RPMI7951 (cell line): Measurements from ENCODE around the gene CD79B. TPM values are rescaled to one million over a fixed set of nuclear protein-coding genes. Genes with fewer than 3 reads are reported as not detected.

ENCODE experiments used
- DNase-seq: peaks from one replicate; pipeline ENCODE4 v3.0.0-alpha.2; 2012; ENCODE audit warnings: low read depth
- total RNA-seq: library from RNA; depleted of rRNA; stranded (reverse); fragments of >200 nt; shearing (Covaris generic); gene quantifications from 2 replicates; pipeline ENCODE4 v1.2.3, GENCODE V29; 2014; rRNA removed

Gene CD79B
- total RNA-seq = 0.20 TPM in 1 of 2 replicates, not detected in the other

GRCh38 chr17:63931981-63932561 is at the start of gene CD79B:
TSS of gene CD79B (minus strand) at chr17:63932331. CDS start at chr17:63932261, 70 bp downstream.
- no peak for DNase-seq

- DNase-seq = no peak
These were observed 46.4 kb upstream of the CD79B start for GRCh38 chr17:63978272-63979200.

GRCh38 chr17:63976702-63977101 is 44.6 kb upstream of the CD79B start:
- no peak for DNase-seq

GRCh38 chr17:63975541-63976092 is 43.5 kb upstream of the CD79B start:
- DNase-seq = no peak

- DNase-seq = peak; percentile 68
These were observed 42.6 kb upstream of the CD79B start for GRCh38 chr17:63974594-63975192.

- peak; percentile 58 for DNase-seq
These were observed 41.9 kb upstream of the CD79B start for GRCh38 chr17:63973930-63974593.

- DNase-seq = no peak
These were observed 41.1 kb upstream of the CD79B start for GRCh38 chr17:63973247-63973646.

GRCh38 chr17:63972796-63973195 is 40.7 kb upstream of the CD79B start, which contains the start of gene SCN4A:
TSS of gene SCN4A (minus strand) at chr17:63972918. CDS start at chr17:63972841, 77 bp downstream.
- no peak for DNase-seq

GRCh38 chr17:63969278-63969677 is 37.1 kb upstream of the CD79B start:
- DNase-seq = no peak

GRCh38 chr17:63967953-63968352 is 35.8 kb upstream of the CD79B start:
- peak; percentile 59 for DNase-seq

GRCh38 chr17:63966646-63967264 is 34.6 kb upstream of the CD79B start:
- no peak for DNase-seq

GRCh38 chr17:63963123-63963522 is 31.0 kb upstream of the CD79B start:
- no peak for DNase-seq

GRCh38 chr17:63962298-63962744 is 30.2 kb upstream of the CD79B start:
- DNase-seq = no peak

GRCh38 chr17:63961355-63962212 is 29.5 kb upstream of the CD79B start:
- peak; percentile 54 for DNase-seq

- DNase-seq = no peak
These were observed 28.3 kb upstream of the CD79B start for GRCh38 chr17:63960430-63960829.

GRCh38 chr17:63960006-63960405 is 27.9 kb upstream of the CD79B start:
- DNase-seq = no peak

GRCh38 chr17:63956296-63956920 is 24.3 kb upstream of the CD79B start:
- DNase-seq = peak; percentile 7

- no peak for DNase-seq
These were observed 23.7 kb upstream of the CD79B start for GRCh38 chr17:63955791-63956190.

- DNase-seq = no peak
These were observed 23.1 kb upstream of the CD79B start for GRCh38 chr17:63955232-63955631.
